H1 (cell line): ENCODE measurements around the gene CRYBG3. TPM values are rescaled to one million over a fixed set of nuclear protein-coding genes. Genes with fewer than 3 reads are reported as not detected.

Experiments
- CTCF ChIA-PET: fragments of 300-600 bp; sonication (Branson Sonifier 250); formaldehyde crosslinking; loops from one replicate; lab custom pipeline; 2021; ENCODE audit not compliant: partially characterized antibody; lab: Charles Lee
- POLR2A ChIA-PET: fragments of 300-600 bp; sonication (Branson Sonifier 250); formaldehyde crosslinking; loops from one replicate; lab custom pipeline; 2021; ENCODE audit warnings: inconsistent platforms; ENCODE audit not compliant: partially characterized antibody; lab: Charles Lee
- DNase-seq, 2 experiments: peaks; one replicate each; pipeline versions ENCODE4 v3.0.0 to v3.0.0-alpha.2; 2010 to 2022; ENCODE audit warnings: low spot score in 2 of 2, low read depth in 1 of 2, mixed read lengths in 1 of 2
- FAIRE-seq: peaks from 2 replicates; lab custom pipeline; 2011; peaks lifted over from hg19 to GRCh38; lab: Jason Lieb, UNC
- H2AFZ ChIP-seq: 2 replicates; pipeline ENCODE4 v1.8.1; 2012; ENCODE audit warnings: low read length, inconsistent platforms
- H2AK5ac ChIP-seq: 2 replicates; pipeline ENCODE4 v1.6.1; 2013; ENCODE audit warnings: low read depth, low read length
- H2BK120ac ChIP-seq: replicated peaks from 2 replicates; pipeline ENCODE3; 2013; ENCODE audit warnings: low read depth, low read length, inconsistent platforms
- H2BK12ac ChIP-seq: 2 replicates; pipeline ENCODE4 v1.6.1; 2013; ENCODE audit warnings: low read depth, low read length
- H2BK15ac ChIP-seq: 2 replicates; pipeline ENCODE4 v1.6.1; 2013; ENCODE audit warnings: low read length
- H2BK20ac ChIP-seq: 2 replicates; pipeline ENCODE4 v1.6.1; 2013; ENCODE audit warnings: low read length
- H2BK5ac ChIP-seq: 2 replicates; pipeline ENCODE4 v1.6.1; 2013; ENCODE audit warnings: low read depth, low read length
- H3K14ac ChIP-seq: 2 replicates; pipeline ENCODE4 v1.6.1; 2013; ENCODE audit warnings: inconsistent platforms; ENCODE audit not compliant: insufficient read length
- H3K18ac ChIP-seq: 2 replicates; pipeline ENCODE4 v1.6.1; 2013; ENCODE audit warnings: low read length; ENCODE audit errors: extremely low read depth
- H3K23ac ChIP-seq: 2 replicates; pipeline ENCODE4 v1.6.1; 2013; ENCODE audit warnings: inconsistent platforms; ENCODE audit not compliant: insufficient read length
- H3K23me2 ChIP-seq: 2 replicates; pipeline ENCODE4 v1.6.1; 2013; ENCODE audit warnings: low read depth, low read length
- H3K27ac ChIP-seq: 2 replicates; pipeline ENCODE4 v1.6.1; 2011; ENCODE audit warnings: low read depth, low read length, inconsistent platforms
- H3K27me3 ChIP-seq, 4 experiments: replicated peaks in 1 of 4; 1 replicate in 1 of 4; 2 replicates in 3 of 4; pipeline versions ENCODE4 v1.6.1 to v1.8.1; 2011 to 2013; ENCODE audit warnings: low read length in 3 of 4, mild to moderate bottlenecking in 3 of 4, inconsistent platforms in 2 of 4, mixed read lengths in 2 of 4, moderate library complexity in 1 of 4; ENCODE audit not compliant: control insufficient read depth in 3 of 4, insufficient read depth in 3 of 4; ENCODE audit errors: extremely low read depth in 1 of 4
- H3K36me3 ChIP-seq, 4 experiments: 2 replicates each; pipeline versions ENCODE4 v1.6.1 to v1.8.1; 2011 to 2013; ENCODE audit warnings: mild to moderate bottlenecking in 4 of 4, low read length in 3 of 4, moderate library complexity in 2 of 4, control low read depth in 1 of 4, inconsistent platforms in 1 of 4; ENCODE audit not compliant: insufficient read depth in 4 of 4, control insufficient read depth in 2 of 4
- H3K4ac ChIP-seq: replicated peaks from 2 replicates; pipeline ENCODE3; 2013; ENCODE audit warnings: low read length, low read depth, mixed read lengths, inconsistent platforms; ENCODE audit not compliant: insufficient read length
- H3K4me1 ChIP-seq, 4 experiments: replicated peaks in 1 of 4; 1 replicate in 1 of 4; 2 replicates in 3 of 4; pipeline versions ENCODE4 v1.6.1 to v1.8.1; 2011 to 2013; ENCODE audit warnings: low read length in 3 of 4, inconsistent platforms in 2 of 4, mixed read lengths in 1 of 4; ENCODE audit not compliant: insufficient read depth in 4 of 4, control insufficient read depth in 3 of 4
- H3K4me2 ChIP-seq, 2 experiments: 2 replicates each; pipeline versions ENCODE4 v1.6.1 to v1.8.1; 2011 to 2013; ENCODE audit warnings: low read depth in 2 of 2, low read length in 2 of 2, control low read depth in 1 of 2, inconsistent platforms in 1 of 2, mild to moderate bottlenecking in 1 of 2; ENCODE audit not compliant: insufficient read depth in 1 of 2
- H3K4me3 ChIP-seq, 4 experiments: fragments of 200-600, 300-600 bp in 1 of 4; sonication (generic), shearing (Covaris generic), sonication (Bioruptor Twin) in 1 of 4; 2 replicates each; pipeline versions ENCODE4 v1.5.1 to v1.8.1; 2011 to 2016; ENCODE audit warnings: low read length in 4 of 4, low read depth in 3 of 4, control low read depth in 2 of 4, inconsistent platforms in 2 of 4, mild to moderate bottlenecking in 2 of 4, mixed read lengths in 1 of 4, moderate library complexity in 1 of 4; ENCODE audit not compliant: insufficient read depth in 2 of 4; ENCODE audit errors: extremely low read depth in 1 of 4
- H3K56ac ChIP-seq: replicated peaks from 2 replicates; pipeline ENCODE3; 2013; ENCODE audit warnings: low read depth, mild to moderate bottlenecking, mixed read lengths, low read length, inconsistent platforms; ENCODE audit not compliant: insufficient read length
- H3K79me1 ChIP-seq: 2 replicates; pipeline ENCODE4 v1.6.1; 2013; ENCODE audit warnings: low read depth, low read length, control low read depth
- H3K79me2 ChIP-seq, 2 experiments: 2 replicates each; pipeline versions ENCODE4 v1.6.1 to v1.8.1; 2012 to 2013; ENCODE audit warnings: low read length in 2 of 2, mild to moderate bottlenecking in 2 of 2, inconsistent platforms in 1 of 2; ENCODE audit not compliant: insufficient read depth in 2 of 2, control insufficient read depth in 1 of 2
- H3K9ac ChIP-seq, 4 experiments: replicated peaks in 1 of 4; 1 replicate in 1 of 4; 2 replicates in 3 of 4; pipeline versions ENCODE4 v1.6.1 to v1.8.1; 2011 to 2013; ENCODE audit warnings: low read depth in 3 of 4, low read length in 3 of 4, control low read depth in 2 of 4, mild to moderate bottlenecking in 2 of 4, moderate library complexity in 2 of 4, inconsistent platforms in 1 of 4; ENCODE audit errors: extremely low read depth in 1 of 4
- H3K9me3 ChIP-seq, 2 experiments: 2 replicates each; pipeline versions ENCODE4 v1.6.1 to v1.8.1; 2012 to 2013; ENCODE audit warnings: mild to moderate bottlenecking in 2 of 2, moderate library complexity in 2 of 2, control low read depth in 1 of 2, inconsistent platforms in 1 of 2, low read depth in 1 of 2, low read length in 1 of 2, mixed read lengths in 1 of 2; ENCODE audit not compliant: insufficient read depth in 2 of 2
- H4K20me1 ChIP-seq, 2 experiments: replicated peaks in 1 of 2; 2 replicates each; pipeline versions ENCODE3 to v1.8.1; 2011 to 2013; ENCODE audit warnings: inconsistent platforms in 2 of 2, low read length in 2 of 2, mild to moderate bottlenecking in 1 of 2; ENCODE audit not compliant: insufficient read depth in 2 of 2, control insufficient read depth in 1 of 2
- H4K5ac ChIP-seq: 2 replicates; pipeline ENCODE4 v1.6.1; 2013; ENCODE audit warnings: low read length, low read depth, mixed read lengths, inconsistent platforms; ENCODE audit not compliant: insufficient read length
- H4K8ac ChIP-seq: 2 replicates; pipeline ENCODE4 v1.8.0; 2013; ENCODE audit warnings: mild to moderate bottlenecking, moderate library complexity, low read length, inconsistent platforms; ENCODE audit not compliant: insufficient read depth; ENCODE audit errors: extremely low read depth
- H4K91ac ChIP-seq: replicated peaks from 2 replicates; pipeline ENCODE3; 2013; ENCODE audit warnings: low read length, mixed read lengths, inconsistent platforms; ENCODE audit not compliant: insufficient read length
- CHD1 ChIP-seq: IDR thresholded peaks from 2 replicates; pipeline ENCODE4 v1.6.1; 2012; ENCODE audit warnings: low read depth, low read length, improper control_type of control experiment
- RAD21 ChIP-seq, 2 experiments: IDR thresholded peaks in 1 of 2; conservative IDR thresholded peaks in 1 of 2; 2 replicates each; pipeline ENCODE4 v1.6.1; 2011; ENCODE audit warnings: low read depth in 2 of 2, low read length in 2 of 2, improper control_type of control experiment in 1 of 2, inconsistent platforms in 1 of 2, mild to moderate bottlenecking in 1 of 2, moderate library complexity in 1 of 2
- ZNF274 ChIP-seq: IDR thresholded peaks from 2 replicates; pipeline ENCODE4 v1.7.0; 2012; ENCODE audit warnings: low read length, borderline replicate concordance; ENCODE audit errors: extremely low read depth
- WGBS, 2 experiments: shearing (Covaris generic) in 1 of 2; methylation state at CpG; one replicate each; pipeline versions ENCODE4 v1.1.6 to v1.1.7; 2013 to 2015; ENCODE audit warnings: low lambda C conversion rate in 2 of 2, mixed read lengths in 2 of 2, inconsistent platforms in 1 of 2, low coverage in 1 of 2, missing lambda C conversion rate in 1 of 2; ENCODE audit not compliant: insufficient replicate concordance in 2 of 2, insufficient coverage in 1 of 2, insufficient read length in 1 of 2; ENCODE audit errors: extremely low coverage in 1 of 2, missing lambda C conversion rate in 1 of 2; 5-methylcytosine and 5-hydroxymethylcytosine counted together
- polyA plus RNA-seq, 7 experiments: library from polyadenylated mRNA; depleted of rRNA in 3 of 7; stranded (reverse) in 5 of 7; unstranded in 2 of 7; fragments of >200 nt in 5 of 7; fragments of 200-250 nt in 2 of 7; gene quantifications; 1 replicate in 5 of 7; 2 replicates in 1 of 7; 4 replicates in 1 of 7; pipeline versions ENCODE4 v1.2.1 to v1.2.3, GENCODE V29; 2011 to 2013; ENCODE audit warnings: missing spikeins in 2 of 7, mixed read lengths in 2 of 7
- total RNA-seq: library from RNA; stranded (reverse); fragmentation: NEBNext Ultra II Directional; extraction: Animal tissue kit (Norgen Biotek cat#: 25700); gene quantifications from 2 replicates; pipeline ENCODE4 v1.2.1, GENCODE V29; 2021

The CRYBG3 gene
- total and polyA plus RNA-seq, 2 of the 8 experiments (the other 6 are each of a cell fraction or from before 2014, with no cell fraction given): 2.1 to 8.0 TPM

DNA sequence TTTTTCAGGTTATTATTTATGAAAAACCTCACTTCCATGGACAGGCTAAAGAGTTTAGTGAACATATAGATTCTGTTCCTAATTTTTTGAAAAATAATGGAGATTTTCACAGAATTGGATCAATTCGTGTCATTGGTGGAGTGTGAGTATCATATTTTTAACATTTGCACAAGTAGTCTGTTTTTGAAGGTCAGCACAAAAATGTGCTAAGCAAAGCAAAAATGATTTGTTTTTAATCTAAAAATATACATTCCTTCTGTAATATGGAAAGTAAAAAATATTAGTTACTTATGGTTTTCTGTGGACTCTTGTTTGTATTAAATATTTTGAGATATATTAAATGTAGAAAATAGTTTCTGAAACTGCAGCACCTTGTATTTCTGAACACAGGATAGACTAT lies 71.0 kb downstream of the CRYBG3 start:
- H2BK20ac ChIP-seq: no peak overlapping the region
- no peak overlapping the region for H4K5ac ChIP-seq
- 89% methylated on average over 1 of the region's 1 CpG; no CpG with 5 or more reads in 1 of the 2 experiments for WGBS, 2 experiments
- H3K79me1 ChIP-seq: no peaks in the 10 kb centered on the region
- H3K23ac ChIP-seq: no peak overlapping the region
- H2BK15ac ChIP-seq: no peak overlapping the region
- no peak for DNase-seq
- no peak overlapping the region for H2AFZ ChIP-seq
- H3K18ac ChIP-seq: no peak overlapping the region
- H3K9me3 ChIP-seq: no peaks in the 10 kb centered on the region
- peaks cover 0 to 4% (median 2%) of the 10 kb centered on the region in 4 experiments; a peak in 1 of 7 replicates for H3K4me1 ChIP-seq
- no peak for FAIRE-seq
- peaks cover 0 to 2% of the 10 kb centered on the region in 2 experiments for H4K20me1 ChIP-seq
- no peak overlapping the region for H3K4me2 ChIP-seq
- no peaks in the 10 kb centered on the region for H3K79me2 ChIP-seq
- no peaks in the 10 kb centered on the region for H3K23me2 ChIP-seq
- no peak overlapping the region for H3K9ac ChIP-seq
- H3K4me3 ChIP-seq: no peak overlapping the region
- H2BK12ac ChIP-seq: no peak overlapping the region
- no peak overlapping the region for H2AK5ac ChIP-seq
- no peak overlapping the region for H3K27ac ChIP-seq
- no peak overlapping the region for H3K14ac ChIP-seq
- H3K4ac ChIP-seq: no peak overlapping the region
- no peak overlapping the region for H3K56ac ChIP-seq
- no peak overlapping the region for H2BK120ac ChIP-seq
- no peaks in the 10 kb centered on the region; a peak in 1 of 8 replicates for H3K36me3 ChIP-seq
- ChIA-PET POLR2A (no interaction called here), CTCF (no interaction called here)
- H2BK5ac ChIP-seq: no peak overlapping the region
- no peaks in the 10 kb centered on the region for H3K27me3 ChIP-seq
- H4K8ac ChIP-seq: no peak overlapping the region
- no peak overlapping the region for H4K91ac ChIP-seq
- TF ChIP-seq ZNF274 (no peak), RAD21 (IDR thresholded peaks at IDR 0.05 in 1 of 2, conservative IDR thresholded peaks at IDR 0.05 in 1 of 2; ENCODE audit: low read depth in 2 of 2, low read length in 2 of 2) (no peak), CHD1 (no peak)
